ENCODE measurements around the gene LIPC.

DNA sequence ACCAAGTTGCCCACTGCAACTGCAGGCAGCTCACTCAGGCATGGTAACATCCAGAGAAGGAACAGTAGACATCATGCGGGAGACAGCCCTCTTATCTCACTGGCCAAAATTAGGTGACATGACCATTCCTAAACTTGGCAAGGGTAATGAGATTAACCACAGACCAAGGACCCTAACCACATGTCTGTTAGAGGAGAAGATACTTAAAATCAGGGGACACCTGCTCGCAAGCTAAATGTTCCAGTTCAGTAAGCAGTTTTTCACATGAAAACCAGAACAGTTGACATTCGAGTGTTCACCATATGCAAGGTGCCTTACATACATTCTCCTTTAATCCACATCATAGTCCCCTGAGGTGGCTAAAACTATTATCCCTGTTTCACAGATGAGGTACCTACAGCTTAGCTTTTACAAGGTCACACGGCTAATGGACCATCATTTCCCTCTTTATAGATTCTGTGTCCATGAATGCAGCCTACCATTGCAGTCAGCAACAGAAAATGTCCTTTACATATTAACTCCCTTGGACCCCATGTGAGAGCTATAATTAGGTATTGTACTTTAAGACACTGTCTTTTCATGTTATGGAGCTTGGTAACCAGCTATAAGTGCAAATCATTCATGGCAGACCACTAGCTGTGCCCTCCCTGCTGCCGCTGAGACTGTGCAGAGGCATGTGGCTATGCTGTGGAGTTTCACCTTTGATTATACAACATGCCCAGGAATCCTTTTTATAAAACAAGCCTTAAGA lies 154.1 kb downstream of the LIPC start:
- TF ChIP-seq, protein P1, sequence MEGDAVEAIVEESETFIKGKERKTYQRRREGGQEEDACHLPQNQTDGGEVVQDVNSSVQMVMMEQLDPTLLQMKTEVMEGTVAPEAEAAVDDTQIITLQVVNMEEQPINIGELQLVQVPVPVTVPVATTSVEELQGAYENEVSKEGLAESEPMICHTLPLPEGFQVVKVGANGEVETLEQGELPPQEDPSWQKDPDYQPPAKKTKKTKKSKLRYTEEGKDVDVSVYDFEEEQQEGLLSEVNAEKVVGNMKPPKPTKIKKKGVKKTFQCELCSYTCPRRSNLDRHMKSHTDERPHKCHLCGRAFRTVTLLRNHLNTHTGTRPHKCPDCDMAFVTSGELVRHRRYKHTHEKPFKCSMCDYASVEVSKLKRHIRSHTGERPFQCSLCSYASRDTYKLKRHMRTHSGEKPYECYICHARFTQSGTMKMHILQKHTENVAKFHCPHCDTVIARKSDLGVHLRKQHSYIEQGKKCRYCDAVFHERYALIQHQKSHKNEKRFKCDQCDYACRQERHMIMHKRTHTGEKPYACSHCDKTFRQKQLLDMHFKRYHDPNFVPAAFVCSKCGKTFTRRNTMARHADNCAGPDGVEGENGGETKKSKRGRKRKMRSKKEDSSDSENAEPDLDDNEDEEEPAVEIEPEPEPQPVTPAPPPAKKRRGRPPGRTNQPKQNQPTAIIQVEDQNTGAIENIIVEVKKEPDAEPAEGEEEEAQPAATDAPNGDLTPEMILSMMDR (IDR thresholded peaks at IDR 0.05): no peak
- TF ChIP-seq POLR2AphosphoS5 (IDR thresholded peaks at IDR 0.05): no peak
- TF ChIP-seq POLR2A (IDR thresholded peaks at IDR 0.05): no peak

Data from stomach (tissue), 4 donors.